ENCODE results near the gene CYP1A1. TPM values are rescaled to one million over a fixed set of nuclear protein-coding genes. Genes with fewer than 3 reads are reported as not detected.

Gene CYP1A1
- total and polyA plus RNA-seq, 9 of the 15 experiments (the other 6 are each of a cell fraction or from before 2014, with no cell fraction given) = 0.04 to 0.13 (median 0.05) TPM; not detected in 5

GRCh38 chr15:74735305-74735704 is 10.0 kb upstream of the CYP1A1 start (continued):
- TF ChIP-seq, protein P1, sequence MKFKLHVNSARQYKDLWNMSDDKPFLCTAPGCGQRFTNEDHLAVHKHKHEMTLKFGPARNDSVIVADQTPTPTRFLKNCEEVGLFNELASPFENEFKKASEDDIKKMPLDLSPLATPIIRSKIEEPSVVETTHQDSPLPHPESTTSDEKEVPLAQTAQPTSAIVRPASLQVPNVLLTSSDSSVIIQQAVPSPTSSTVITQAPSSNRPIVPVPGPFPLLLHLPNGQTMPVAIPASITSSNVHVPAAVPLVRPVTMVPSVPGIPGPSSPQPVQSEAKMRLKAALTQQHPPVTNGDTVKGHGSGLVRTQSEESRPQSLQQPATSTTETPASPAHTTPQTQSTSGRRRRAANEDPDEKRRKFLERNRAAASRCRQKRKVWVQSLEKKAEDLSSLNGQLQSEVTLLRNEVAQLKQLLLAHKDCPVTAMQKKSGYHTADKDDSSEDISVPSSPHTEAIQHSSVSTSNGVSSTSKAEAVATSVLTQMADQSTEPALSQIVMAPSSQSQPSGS (CRISPR knock-in tag; IDR thresholded peaks at IDR 0.05) = no peak
- TF ChIP-seq KAT8 (IDR thresholded peaks at IDR 0.05; ENCODE audit: low read depth) = no peak

DNA sequence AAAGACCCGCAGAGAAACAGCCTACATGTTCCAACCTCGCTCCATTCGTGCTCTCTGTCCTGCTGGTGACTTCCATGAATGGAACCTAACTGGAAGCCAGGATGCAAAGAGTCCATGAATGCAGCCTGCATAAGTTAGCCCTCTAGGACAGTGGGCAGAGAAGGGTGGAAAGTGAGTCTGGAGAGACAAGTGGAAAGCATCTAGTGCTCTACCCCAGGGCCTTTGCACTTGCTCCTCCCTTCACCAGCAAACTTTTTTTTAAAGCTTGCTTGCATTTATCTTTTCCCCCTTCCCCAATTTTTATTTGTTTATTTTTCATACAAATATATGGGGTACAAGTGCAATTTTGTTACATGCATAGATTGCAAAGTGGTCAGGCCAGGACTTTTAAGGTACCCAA is 7.9 kb upstream of the CYP1A1 start:
- no peaks in the 10 kb centered on the region for H3K9me1 ChIP-seq (ENCODE audit: control insufficient read depth, insufficient read depth, low read length)
- no peaks in the 10 kb centered on the region for H4K20me1 ChIP-seq (replicated peaks; ENCODE audit: control insufficient read depth, insufficient read depth, low read length)
- POLR2A ChIA-PET = no interaction called here
- H3K4me3 ChIP-seq = no peak overlapping the region
- CTCF ChIA-PET (ENCODE audit: low intra/inter-chr PET ratio) = no interaction called here
- no peak overlapping the region for H3K4me2 ChIP-seq (ENCODE audit: insufficient read depth, low read length)
- H3K9me3 ChIP-seq (replicated peaks; ENCODE audit: control insufficient read depth, insufficient read depth, low read depth, low read length) = no peaks in the 10 kb centered on the region
- no peak overlapping the region for H3K9ac ChIP-seq (ENCODE audit: insufficient read depth in 1 of 2, low read depth in 2 of 2, low read length in 2 of 2)
- BruUV-seq (replicated peaks) = no TSS peak
- peaks cover 45 to 48% of the 10 kb centered on the region in 2 experiments for H3K27me3 ChIP-seq (ENCODE audit: control insufficient read depth in 2 of 2, insufficient read depth in 2 of 2, low read length in 2 of 2)
- no peaks in the 10 kb centered on the region for H3K79me2 ChIP-seq (ENCODE audit: control insufficient read depth, insufficient read depth, low read length)
- DNase-seq (ENCODE audit: extremely low read depth in 1 of 4, low spot score in 3 of 4) (no peak), ATAC-seq (no peak), FAIRE-seq (no peak)
- 0% methylated on average over 3 of the region's 3 CpGs for WGBS (ENCODE audit: insufficient coverage, low coverage, missing lambda C conversion rate)
- H2AFZ ChIP-seq (ENCODE audit: low read depth, low read length) = no peak overlapping the region
- H3K4me1 ChIP-seq (replicated peaks in 1 of 2; ENCODE audit: control insufficient read depth in 2 of 2, insufficient read depth in 2 of 2, low read length in 2 of 2) = no peaks in the 10 kb centered on the region
- intact Hi-C loops (cut with micrococcal nuclease) (no loop called here), in situ Hi-C loops (cut with MboI) (no loop called here)
- no peak overlapping the region for H3K27ac ChIP-seq (ENCODE audit: extremely low read depth, low read depth, low read length)
- no peaks in the 10 kb centered on the region for H3K36me3 ChIP-seq (ENCODE audit: control insufficient read depth, insufficient read depth, low read length)
- TF ChIP-seq, protein P2, sequence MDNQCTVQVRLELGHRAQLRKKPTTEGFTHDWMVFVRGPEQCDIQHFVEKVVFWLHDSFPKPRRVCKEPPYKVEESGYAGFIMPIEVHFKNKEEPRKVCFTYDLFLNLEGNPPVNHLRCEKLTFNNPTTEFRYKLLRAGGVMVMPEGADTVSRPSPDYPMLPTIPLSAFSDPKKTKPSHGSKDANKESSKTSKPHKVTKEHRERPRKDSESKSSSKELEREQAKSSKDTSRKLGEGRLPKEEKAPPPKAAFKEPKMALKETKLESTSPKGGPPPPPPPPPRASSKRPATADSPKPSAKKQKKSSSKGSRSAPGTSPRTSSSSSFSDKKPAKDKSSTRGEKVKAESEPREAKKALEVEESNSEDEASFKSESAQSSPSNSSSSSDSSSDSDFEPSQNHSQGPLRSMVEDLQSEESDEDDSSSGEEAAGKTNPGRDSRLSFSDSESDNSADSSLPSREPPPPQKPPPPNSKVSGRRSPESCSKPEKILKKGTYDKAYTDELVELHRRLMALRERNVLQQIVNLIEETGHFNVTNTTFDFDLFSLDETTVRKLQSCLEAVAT (IDR thresholded peaks at IDR 0.05) = no peak
- TF ChIP-seq ZNF764 (CRISPR knock-in tag; IDR thresholded peaks at IDR 0.05; ENCODE audit: low read depth) (no peak), RBM25 (IDR thresholded peaks at IDR 0.05; ENCODE audit: low read depth, low read length, severe bottlenecking) (peak; percentile 61), HDAC1 (IDR thresholded peaks at IDR 0.05) (no peak), CHD4 (IDR thresholded peaks at IDR 0.05; ENCODE audit: insufficient read depth, insufficient replicate concordance, low read depth, low read length, poor library complexity, severe bottlenecking) (no peak), SAFB (IDR thresholded peaks at IDR 0.05; ENCODE audit: borderline replicate concordance, low read depth, low read length) (no peak)
